ENCODE results near the gene RAP1GAP. TPM values are rescaled to one million over a fixed set of nuclear protein-coding genes. Genes with fewer than 3 reads are reported as not detected.

RAP1GAP gene
- polyA plus RNA-seq, 4 donors = 3.5 to 23.8 (median 21.0) TPM

GRCh38 chr1:21630571-21631343 lies 38.4 kb downstream of the RAP1GAP start:
- DNase-seq (ENCODE audit: low read depth in 4 of 4, low spot score in 3 of 4) = no peak

GRCh38 chr1:21629971-21630370 lies 39.2 kb downstream of the RAP1GAP start:
- DNase-seq (ENCODE audit: low read depth in 4 of 4, low spot score in 3 of 4) = no peak

- DNase-seq (ENCODE audit: low read depth in 4 of 4, low spot score in 3 of 4) = no peak
Observed at GRCh38 chr1:21628798-21629393, 40.3 kb downstream of the RAP1GAP start.

GRCh38 chr1:21626921-21627339 lies 42.2 kb downstream of the RAP1GAP start:
- no peak for DNase-seq (ENCODE audit: low read depth in 4 of 4, low spot score in 3 of 4)

- no peak for DNase-seq (ENCODE audit: low read depth in 4 of 4, low spot score in 3 of 4)
Observed at GRCh38 chr1:21625390-21626190, 43.6 kb downstream of the RAP1GAP start.

GRCh38 chr1:21624571-21625389 lies 44.4 kb downstream of the RAP1GAP start:
- no peak for DNase-seq (ENCODE audit: low read depth in 4 of 4, low spot score in 3 of 4)

GRCh38 chr1:21623410-21623961 lies 45.7 kb downstream of the RAP1GAP start:
- no peak for DNase-seq (ENCODE audit: low read depth in 4 of 4, low spot score in 3 of 4)

GRCh38 chr1:21622466-21623315 lies 46.5 kb downstream of the RAP1GAP start:
- DNase-seq (ENCODE audit: low read depth in 4 of 4, low spot score in 3 of 4) = no peak

- DNase-seq (ENCODE audit: low read depth in 4 of 4, low spot score in 3 of 4) = no peak
Observed at GRCh38 chr1:21621761-21622436, 47.3 kb downstream of the RAP1GAP start.

GRCh38 chr1:21621051-21621450 lies 48.1 kb downstream of the RAP1GAP start:
- no peak for DNase-seq (ENCODE audit: low read depth in 4 of 4, low spot score in 3 of 4)

- no peak for DNase-seq (ENCODE audit: low read depth in 4 of 4, low spot score in 3 of 4)
Observed at GRCh38 chr1:21620496-21620895, 48.7 kb downstream of the RAP1GAP start.

GRCh38 chr1:21620011-21620410 lies 49.1 kb downstream of the RAP1GAP start:
- DNase-seq (ENCODE audit: low read depth in 4 of 4, low spot score in 3 of 4) = no peak

GRCh38 chr1:21619375-21619947 lies 49.7 kb downstream of the RAP1GAP start:
- no peak for DNase-seq (ENCODE audit: low read depth in 4 of 4, low spot score in 3 of 4)

GRCh38 chr1:21618561-21619374 lies 50.4 kb downstream of the RAP1GAP start:
- no peak for DNase-seq (ENCODE audit: low read depth in 4 of 4, low spot score in 3 of 4)

GRCh38 chr1:21618059-21618458 lies 51.1 kb downstream of the RAP1GAP start:
- no peak for DNase-seq (ENCODE audit: low read depth in 4 of 4, low spot score in 3 of 4)

GRCh38 chr1:21617126-21617738 lies 51.9 kb downstream of the RAP1GAP start:
- DNase-seq (ENCODE audit: low read depth in 4 of 4, low spot score in 3 of 4) = no peak

- no peak for DNase-seq (ENCODE audit: low read depth in 4 of 4, low spot score in 3 of 4)
Observed at GRCh38 chr1:21616372-21616771, 52.8 kb downstream of the RAP1GAP start.

Measured in left renal pelvis (tissue), 4 donors.